ENCODE measurements around the gene KRTAP9-7. TPM values are rescaled to one million over a fixed set of nuclear protein-coding genes. Genes with fewer than 3 reads are reported as not detected.
A peak's percentile ranks its signal among the peaks of the same experiment; 100 is the strongest.

KRTAP9-7 gene
- total RNA-seq, 1 donor from 2014 or later = not detected

DNA sequence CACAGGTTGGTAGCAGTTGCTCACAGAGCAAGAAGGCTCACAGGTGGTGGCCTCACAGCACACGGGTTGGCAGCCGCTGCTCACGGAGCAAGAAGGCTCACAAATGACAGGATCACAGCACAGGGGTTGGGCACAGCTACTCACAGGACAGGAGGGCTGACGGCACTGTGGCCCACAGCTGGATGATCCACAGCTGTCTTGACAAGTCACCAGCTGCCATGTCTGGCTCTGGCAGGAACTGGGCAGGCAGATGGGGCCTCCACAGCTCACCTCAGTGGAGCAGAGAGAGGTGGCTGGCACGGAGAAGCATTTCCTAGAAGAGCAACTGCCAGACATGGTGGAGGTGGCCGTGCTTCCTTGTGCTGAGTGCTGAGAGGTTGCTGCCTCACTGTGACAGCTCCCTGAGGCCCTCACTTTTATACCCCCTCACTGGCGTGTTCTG lies 33.4 kb downstream of the KRTAP9-7 start, which contains the start of gene KRTAP16-1:
Gene KRTAP16-1, minus strand, starts transcription at position 392 of the 442 bp plus-strand sequence. Its CDS starts 56 bp downstream, at position 336.
- peak; percentile 14 for ATAC-seq
- intact Hi-C loops (cut with DNase I) = loop anchor here (10.0 kb wide), 1 partner anchor 156 kb away; the partner anchor contains the start of gene KRT32
- no peak for DNase-seq (ENCODE audit: missing footprints)

- intact Hi-C loops (cut with DNase I) = no loop called here
- no peak for ATAC-seq
These were observed 35.6 kb downstream of the KRTAP9-7 start for GRCh38 chr17:41311111-41311510.

GRCh38 chr17:41315204-41315794 lies 39.8 kb downstream of the KRTAP9-7 start, which contains the start of gene KRTAP17-1:
Gene KRTAP17-1, minus strand, starts transcription at chr17:41315710. Its CDS starts 60 bp downstream, at chr17:41315650.
- intact Hi-C loops (cut with DNase I) = no loop called here
- DNase-seq (ENCODE audit: missing footprints) = no peak
- ATAC-seq = no peak

More at GRCh38 chr17:41311111-41311510, 35.6 kb downstream of the KRTAP9-7 start:
- DNase-seq (ENCODE audit: missing footprints) = no peak

DNA sequence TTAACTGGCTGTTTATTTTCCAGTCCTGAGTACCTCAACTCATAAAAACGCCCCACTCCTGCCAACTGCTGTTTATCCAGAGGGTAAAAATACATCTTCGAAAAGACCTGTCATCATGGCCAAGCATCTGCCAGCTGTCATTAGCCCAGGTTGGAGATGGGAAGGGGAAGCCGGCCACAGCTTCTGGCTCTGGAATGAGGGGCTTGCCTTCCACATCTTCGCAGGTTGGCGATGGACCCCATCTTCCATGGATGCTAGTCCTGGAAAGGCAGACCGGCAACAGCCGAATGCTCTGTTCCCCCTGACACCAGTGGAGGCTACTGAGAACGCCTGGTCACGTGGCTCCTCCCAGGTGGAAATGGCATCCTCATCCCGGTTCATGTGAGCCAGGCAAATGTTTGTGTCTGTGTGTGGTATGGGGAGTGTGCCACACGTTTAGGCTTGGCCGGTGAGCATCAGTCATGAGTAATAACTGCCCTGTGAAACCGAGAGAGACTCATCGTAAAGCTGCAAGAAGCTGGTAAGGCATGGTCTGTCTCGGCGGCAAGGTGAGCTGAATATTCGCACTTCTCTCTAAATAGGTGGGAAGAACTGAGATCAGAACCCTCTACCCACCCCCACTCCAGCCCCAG lies 40.4 kb downstream of the KRTAP9-7 start:
- no peak for ATAC-seq
- intact Hi-C loops (cut with DNase I) = no loop called here
- no peak for DNase-seq (ENCODE audit: missing footprints)

DNA sequence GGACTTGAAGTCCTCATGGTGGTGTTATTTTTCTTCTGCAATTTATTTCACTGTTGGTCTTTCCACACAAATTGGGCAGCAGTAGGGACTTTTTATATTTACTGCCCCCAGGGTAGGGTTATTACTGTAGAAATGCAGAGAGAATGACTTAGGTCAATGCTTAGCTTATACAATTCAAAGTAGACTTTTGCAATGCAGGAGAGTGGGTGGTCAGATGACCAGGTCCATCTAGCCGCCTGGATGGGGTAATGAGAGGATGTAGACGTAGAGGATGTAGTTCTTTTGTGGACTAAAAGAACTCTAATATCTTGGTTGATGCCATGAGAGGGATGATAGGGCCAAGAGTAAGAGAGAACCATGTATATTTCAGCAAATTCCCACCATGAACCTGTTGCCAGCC lies 42.7 kb downstream of the KRTAP9-7 start:
- ATAC-seq (no peak), DNase-seq (ENCODE audit: missing footprints) (no peak)
- intact Hi-C loops (cut with DNase I) = no loop called here

GRCh38 chr17:41322094-41322902 lies 46.8 kb downstream of the KRTAP9-7 start:
- no peak for DNase-seq (ENCODE audit: missing footprints)
- ATAC-seq = no peak
- intact Hi-C loops (cut with DNase I) = loop anchor here (5.0 to 10.0 kb wide), 2 partner anchors 407 to 520 kb away; no protein-coding TSS in a partner anchor

DNA sequence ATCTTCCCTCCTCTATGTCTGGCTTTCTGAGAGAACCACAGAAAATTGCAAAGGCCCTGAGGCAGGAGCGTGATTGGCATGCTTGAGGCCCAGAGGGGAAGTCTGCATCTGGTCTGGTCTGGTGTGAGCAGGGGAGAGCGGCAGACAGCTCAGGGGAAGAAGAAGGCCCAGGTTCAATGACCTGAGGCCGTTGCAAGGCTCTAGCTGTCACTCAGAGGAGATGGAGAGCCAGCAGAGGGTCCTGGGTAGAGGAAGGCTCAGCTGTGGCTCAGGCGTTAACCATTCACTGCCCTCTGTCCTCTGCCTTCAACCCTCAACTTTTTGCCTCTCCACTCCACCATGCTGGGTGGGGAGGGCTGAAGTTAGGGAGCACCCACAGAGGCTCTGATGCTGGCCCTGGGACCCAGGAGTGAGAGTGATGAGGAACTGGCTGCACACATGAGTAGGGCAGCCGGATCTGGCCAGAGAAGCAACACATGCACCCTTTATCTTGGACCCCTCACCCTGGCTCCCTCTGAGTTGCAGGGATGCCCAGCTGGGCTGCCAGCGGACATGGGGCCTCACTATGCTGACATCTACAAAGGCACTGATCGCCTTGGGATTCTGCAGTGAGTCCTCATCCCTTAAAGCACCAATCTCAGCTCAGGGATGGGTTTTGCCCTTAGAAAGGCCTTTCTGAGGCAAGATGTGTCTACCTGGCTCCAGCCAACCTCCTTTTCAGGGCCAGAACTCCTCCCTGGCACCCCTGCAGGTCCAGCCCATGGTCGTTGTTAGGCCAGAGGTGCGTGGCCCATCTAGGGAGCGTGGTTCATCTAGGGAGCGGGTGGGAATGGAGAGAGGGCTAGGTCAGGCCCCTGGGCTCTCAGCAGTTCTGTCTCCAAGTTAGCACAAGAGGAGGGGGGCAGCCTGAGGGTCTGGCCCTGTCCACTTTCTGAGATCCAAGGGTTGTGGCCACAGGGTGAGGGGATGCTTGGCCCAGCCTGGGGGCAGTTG lies 47.7 kb downstream of the KRTAP9-7 start:
- ATAC-seq = no peak
- DNase-seq (ENCODE audit: missing footprints) = no peak
- intact Hi-C loops (cut with DNase I) = loop anchor here (5.0 to 10.0 kb wide), 2 partner anchors 408 to 521 kb away; no protein-coding TSS in a partner anchor

GRCh38 chr17:41324180-41325075 lies 48.9 kb downstream of the KRTAP9-7 start:
- DNase-seq (ENCODE audit: missing footprints) = no peak
- intact Hi-C loops (cut with DNase I) = loop anchor here (5.0 to 10.0 kb wide), 2 partner anchors 410 to 522 kb away; no protein-coding TSS in a partner anchor
- no peak for ATAC-seq

GRCh38 chr17:41325126-41325525 lies 49.6 kb downstream of the KRTAP9-7 start:
- intact Hi-C loops (cut with DNase I) = loop anchor here (10.0 kb wide), 1 partner anchor 410 kb away; no protein-coding TSS in a partner anchor
- DNase-seq (ENCODE audit: missing footprints) (no peak), ATAC-seq (no peak)

- intact Hi-C loops (cut with DNase I) = loop anchor here (10.0 kb wide), 1 partner anchor 411 kb away; no protein-coding TSS in a partner anchor
- ATAC-seq = no peak
These were observed 50.1 kb downstream of the KRTAP9-7 start for GRCh38 chr17:41325611-41326010.

More at GRCh38 chr17:41325611-41326010, 50.1 kb downstream of the KRTAP9-7 start:
- DNase-seq (ENCODE audit: missing footprints) = no peak

Other genes starting within 250 kb of the KRTAP9-7 start
- not detected for gene KRTAP1-5, start 248.5 kb upstream of the KRTAP9-7 start, total RNA-seq
- not detected for gene KRTAP1-4, start 245.5 kb upstream of the KRTAP9-7 start, total RNA-seq
- gene KRTAP1-3, start 240.8 kb upstream of the KRTAP9-7 start, total RNA-seq = not detected
- not detected for gene KRTAP1-1, start 234.2 kb upstream of the KRTAP9-7 start, total RNA-seq
- not detected for gene KRTAP2-1, start 228.4 kb upstream of the KRTAP9-7 start, total RNA-seq
- gene KRTAP2-2, start 220.5 kb upstream of the KRTAP9-7 start, total RNA-seq = not detected
- gene KRTAP2-3, start 215.6 kb upstream of the KRTAP9-7 start, total RNA-seq = not detected
- gene KRTAP2-4, start 209.8 kb upstream of the KRTAP9-7 start, total RNA-seq = not detected
- gene KRTAP4-7, start 191.5 kb upstream of the KRTAP9-7 start, total RNA-seq = not detected
- gene KRTAP4-8, start 177.6 kb upstream of the KRTAP9-7 start, total RNA-seq = not detected
- gene KRTAP4-16, start 173.5 kb upstream of the KRTAP9-7 start, total RNA-seq = not detected
- gene KRTAP4-9, start 170.3 kb upstream of the KRTAP9-7 start, total RNA-seq = not detected
- gene KRTAP4-11, start 157.3 kb upstream of the KRTAP9-7 start, total RNA-seq = not detected
- not detected for gene KRTAP4-12, start 151.5 kb upstream of the KRTAP9-7 start, total RNA-seq
- gene KRTAP4-6, start 135.2 kb upstream of the KRTAP9-7 start, total RNA-seq = not detected
- not detected for gene KRTAP4-5, start 125.9 kb upstream of the KRTAP9-7 start, total RNA-seq
- not detected for gene KRTAP4-4, start 115.0 kb upstream of the KRTAP9-7 start, total RNA-seq
- gene KRTAP4-3, start 107.5 kb upstream of the KRTAP9-7 start, total RNA-seq = not detected
- not detected for gene KRTAP4-2, start 97.5 kb upstream of the KRTAP9-7 start, total RNA-seq
- not detected for gene KRTAP4-1, start 90.8 kb upstream of the KRTAP9-7 start, total RNA-seq
- gene KRTAP9-1, start 85.8 kb upstream of the KRTAP9-7 start, total RNA-seq = not detected
- not detected for gene KRTAP9-2, start 49.0 kb upstream of the KRTAP9-7 start, total RNA-seq
- not detected for gene KRTAP9-3, start 43.2 kb upstream of the KRTAP9-7 start, total RNA-seq
- gene KRTAP9-8, start 37.7 kb upstream of the KRTAP9-7 start, total RNA-seq = not detected
- gene KRTAP9-4, start 26.0 kb upstream of the KRTAP9-7 start, total RNA-seq = not detected
- gene KRTAP9-9, start 20.3 kb upstream of the KRTAP9-7 start, total RNA-seq = not detected
- not detected for gene KRTAP9-6, start 10.3 kb upstream of the KRTAP9-7 start, total RNA-seq
- gene KRTAP29-1, start 27.2 kb downstream of the KRTAP9-7 start, total RNA-seq = not detected
- not detected for gene KRTAP16-1, start 33.6 kb downstream of the KRTAP9-7 start, total RNA-seq
- not detected for gene KRTAP17-1, start 40.0 kb downstream of the KRTAP9-7 start, total RNA-seq
- not detected for gene KRT33A, start 75.1 kb downstream of the KRTAP9-7 start, total RNA-seq
- gene KRT33B, start 94.1 kb downstream of the KRTAP9-7 start, total RNA-seq = not detected
- not detected for gene KRT34, start 106.6 kb downstream of the KRTAP9-7 start, total RNA-seq
- not detected for gene KRT31, start 121.9 kb downstream of the KRTAP9-7 start, total RNA-seq
- not detected for gene KRT37, start 148.9 kb downstream of the KRTAP9-7 start, total RNA-seq
- not detected for gene KRT38, start 165.3 kb downstream of the KRTAP9-7 start, total RNA-seq
- not detected for gene KRT32, start 191.7 kb downstream of the KRTAP9-7 start, total RNA-seq
- not detected for gene KRT35, start 205.5 kb downstream of the KRTAP9-7 start, total RNA-seq
- not detected for gene KRT36, start 214.2 kb downstream of the KRTAP9-7 start, total RNA-seq
- gene KRT13, start 229.9 kb downstream of the KRTAP9-7 start, total RNA-seq = not detected
- gene KRT15, start 243.2 kb downstream of the KRTAP9-7 start, total RNA-seq = not detected

Data from Right ventricle myocardium inferior (tissue), 1 donor.